A673 (cell line): ENCODE results near the gene PMEPA1. TPM values are rescaled to one million over a fixed set of nuclear protein-coding genes. Genes with fewer than 3 reads are reported as not detected.

ENCODE experiments used
- BruUV-seq: library from RNA; stranded (reverse); fragments of 400-500 nt; replicated peaks from 2 replicates; lab custom pipeline; 2021; lab: Mats Ljungman, UMichigan
- CTCF ChIA-PET: fragments of 300-600 bp; sonication (Branson Sonifier 250); formaldehyde crosslinking; loops from one replicate; lab custom pipeline; 2022; ENCODE audit warnings: antibody characterized with exemption; lab: Charles Lee
- POLR2A ChIA-PET: fragments of 300-600 bp; sonication (Branson Sonifier 250); formaldehyde crosslinking; loops from one replicate; lab custom pipeline; 2022; ENCODE audit warnings: antibody characterized with exemption; ENCODE audit not compliant: low non-redundant PET; lab: Charles Lee
- DNase-seq: peaks from one replicate; pipeline ENCODE4 v3.0.0-alpha.2; 2015; ENCODE audit warnings: low spot score
- H3K27ac ChIP-seq: fragments of 200-600 bp; sonication (generic); 2 replicates; pipeline ENCODE4 v1.5.1; 2016; ENCODE audit warnings: mixed run types, low read depth, mild to moderate bottlenecking, mixed read lengths, antibody characterized with exemption, low read length; ENCODE audit not compliant: poor library complexity, severe bottlenecking
- H3K27me3 ChIP-seq: fragments of 200-600 bp; sonication (generic); replicated peaks from 2 replicates; pipeline ENCODE4 v1.6.1; 2017; ENCODE audit warnings: mixed run types, low read depth, mild to moderate bottlenecking, mixed read lengths, antibody characterized with exemption, low read length; ENCODE audit not compliant: insufficient read depth, poor library complexity
- H3K36me3 ChIP-seq: fragments of 200-600 bp; sonication (generic); 2 replicates; pipeline ENCODE4 v1.6.1; 2016; ENCODE audit warnings: mixed run types, mild to moderate bottlenecking, mixed read lengths, antibody characterized with exemption, low read length; ENCODE audit not compliant: insufficient read depth, poor library complexity, severe bottlenecking
- H3K4me1 ChIP-seq: fragments of 200-600 bp; sonication (generic); 2 replicates; pipeline ENCODE4 v1.6.1; 2017; ENCODE audit warnings: mixed run types, mild to moderate bottlenecking, mixed read lengths, antibody characterized with exemption, low read length; ENCODE audit not compliant: insufficient read depth, poor library complexity, severe bottlenecking
- H3K4me3 ChIP-seq: fragments of 200-600 bp; sonication (generic); 2 replicates; pipeline ENCODE4 v1.5.1; 2016; ENCODE audit warnings: low read depth, mixed run types, mild to moderate bottlenecking, mixed read lengths, low read length; ENCODE audit not compliant: poor library complexity, severe bottlenecking
- H3K9me3 ChIP-seq: fragments of 200-600 bp; sonication (generic); 2 replicates; pipeline ENCODE4 v1.6.1; 2016; ENCODE audit warnings: mixed run types, low read depth, mild to moderate bottlenecking, mixed read lengths, antibody characterized with exemption, low read length; ENCODE audit not compliant: poor library complexity, severe bottlenecking
- EZH2 ChIP-seq: fragments of 200-600 bp; sonication (generic); IDR thresholded peaks from 2 replicates; pipeline ENCODE4 v1.6.1; 2017; ENCODE audit warnings: borderline replicate concordance, low read depth, mild to moderate bottlenecking, mixed read lengths, antibody characterized with exemption, low read length; ENCODE audit not compliant: poor library complexity, severe bottlenecking
- intact Hi-C: fragments of 100-400 bp; cut with micrococcal nuclease; formaldehyde crosslinking; loops from one replicate; pipeline ENCODE4 v1.10.0; 2022; ENCODE audit not compliant: unreplicated experiment
- total RNA-seq: library from RNA; stranded (reverse); gene quantifications from 2 replicates; pipeline ENCODE4 v1.2.3, GENCODE V29; 2021
- TF ChIP-seq, protein P1 (sequence below): fragments of 300-800, 200-600 bp; sonication (generic); conservative IDR thresholded peaks from 2 replicates; pipeline ENCODE4 v1.5.1; 2017; ENCODE audit warnings: low read depth, mild to moderate bottlenecking, antibody characterized with exemption, low read length, moderate library complexity, mixed read lengths

Gene PMEPA1
- total RNA-seq, 1 experiment from 2014 or later, result 9.7 TPM

GRCh38 chr20:57655809-57656155, 54.0 kb downstream of the PMEPA1 start:
- DNase-seq, result no peak
- H3K27me3 ChIP-seq, result no peaks in the 10 kb centered on the region
- H3K9me3 ChIP-seq, result no peaks in the 10 kb centered on the region
- peaks cover 6% of the 10 kb centered on the region for H3K4me1 ChIP-seq
- CTCF ChIA-PET, result no interaction called here
- no TSS peak for BruUV-seq
- no peak overlapping the region for H3K4me3 ChIP-seq
- POLR2A ChIA-PET, result no interaction called here
- TF ChIP-seq, protein P1, sequence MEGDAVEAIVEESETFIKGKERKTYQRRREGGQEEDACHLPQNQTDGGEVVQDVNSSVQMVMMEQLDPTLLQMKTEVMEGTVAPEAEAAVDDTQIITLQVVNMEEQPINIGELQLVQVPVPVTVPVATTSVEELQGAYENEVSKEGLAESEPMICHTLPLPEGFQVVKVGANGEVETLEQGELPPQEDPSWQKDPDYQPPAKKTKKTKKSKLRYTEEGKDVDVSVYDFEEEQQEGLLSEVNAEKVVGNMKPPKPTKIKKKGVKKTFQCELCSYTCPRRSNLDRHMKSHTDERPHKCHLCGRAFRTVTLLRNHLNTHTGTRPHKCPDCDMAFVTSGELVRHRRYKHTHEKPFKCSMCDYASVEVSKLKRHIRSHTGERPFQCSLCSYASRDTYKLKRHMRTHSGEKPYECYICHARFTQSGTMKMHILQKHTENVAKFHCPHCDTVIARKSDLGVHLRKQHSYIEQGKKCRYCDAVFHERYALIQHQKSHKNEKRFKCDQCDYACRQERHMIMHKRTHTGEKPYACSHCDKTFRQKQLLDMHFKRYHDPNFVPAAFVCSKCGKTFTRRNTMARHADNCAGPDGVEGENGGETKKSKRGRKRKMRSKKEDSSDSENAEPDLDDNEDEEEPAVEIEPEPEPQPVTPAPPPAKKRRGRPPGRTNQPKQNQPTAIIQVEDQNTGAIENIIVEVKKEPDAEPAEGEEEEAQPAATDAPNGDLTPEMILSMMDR, result no peak
- no peak for TF ChIP-seq EZH2
- peaks cover 3% of the 10 kb centered on the region for H3K36me3 ChIP-seq
- no peak overlapping the region for H3K27ac ChIP-seq
- intact Hi-C loops, result no loop called here

DNA sequence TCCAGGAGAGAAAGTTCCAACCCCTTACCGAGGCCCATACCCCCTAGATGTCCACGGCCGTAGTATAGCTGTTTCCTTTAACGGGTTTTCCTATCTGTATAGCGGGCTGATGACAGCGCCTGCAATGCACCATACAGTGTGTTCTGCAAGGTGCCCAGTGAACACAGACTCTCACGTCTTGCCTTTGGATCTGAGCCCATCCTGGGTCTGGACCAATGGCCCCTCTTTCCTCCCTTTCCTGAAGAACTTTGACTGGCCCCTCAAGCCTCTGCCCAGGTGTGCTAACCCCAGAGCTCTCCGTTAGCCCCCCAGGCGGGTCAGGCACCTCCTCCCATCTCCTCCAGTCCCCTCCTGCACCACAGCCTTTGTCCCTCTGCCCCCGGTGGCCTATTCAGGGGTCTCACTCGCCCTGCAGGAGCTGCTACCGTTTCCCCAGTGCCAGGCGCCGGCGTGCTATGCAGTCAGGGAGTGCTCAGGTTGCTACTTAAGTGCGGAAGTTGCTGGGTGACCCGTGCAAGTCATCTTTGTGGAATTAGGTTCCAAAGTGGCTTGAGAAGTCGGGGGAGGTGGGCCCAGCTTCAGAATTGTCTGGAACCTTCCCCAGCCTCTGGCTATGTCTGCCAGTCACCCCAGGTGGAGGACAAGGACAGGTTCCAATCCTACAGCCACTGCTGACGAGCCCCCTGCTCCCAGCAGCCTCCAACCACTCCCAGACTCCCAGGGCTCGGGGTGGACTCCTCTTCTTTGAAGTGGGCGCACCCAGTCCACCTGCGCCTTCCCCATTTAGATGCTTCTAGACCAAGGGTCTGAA, 54.6 kb downstream of the PMEPA1 start:
- peaks cover 3% of the 10 kb centered on the region for H3K36me3 ChIP-seq

GRCh38 chr20:57654363-57654997, 55.3 kb downstream of the PMEPA1 start:
- peak; percentile 65 for DNase-seq
- CTCF ChIA-PET, result interaction anchor here (0.5 to 1.0 kb wide), 2 partner anchors 43 to 433 kb away, joined by 6 to 7 read pairs; no protein-coding TSS in a partner anchor
- intact Hi-C loops, result loop anchor here (1.0 kb wide), 2 partner anchors 433 to 525 kb away; no protein-coding TSS in a partner anchor
- Histone ChIP-seq H3K27me3 (no peaks in the 10 kb centered on the region), H3K36me3 (peaks cover 3% of the 10 kb centered on the region), H3K9me3 (no peaks in the 10 kb centered on the region), H3K4me3 (no peak overlapping the region), H3K4me1 (peaks cover 6% of the 10 kb centered on the region), H3K27ac (no peak overlapping the region)
- no TSS peak for BruUV-seq
- POLR2A ChIA-PET, result no interaction called here
- no peak for TF ChIP-seq EZH2
- TF ChIP-seq, protein P1, result peak; percentile 88

More for the DNA sequence above, 54.6 kb downstream of the PMEPA1 start:
- Histone ChIP-seq H3K27me3 (no peaks in the 10 kb centered on the region), H3K4me1 (peaks cover 6% of the 10 kb centered on the region), H3K27ac (no peak overlapping the region), H3K9me3 (no peaks in the 10 kb centered on the region), H3K4me3 (no peak overlapping the region)
- BruUV-seq, result no TSS peak
- TF ChIP-seq, protein P1, result no peak
- no peak for TF ChIP-seq EZH2
- intact Hi-C loops, result loop anchor here (1.0 kb wide), 2 partner anchors 432 to 524 kb away; no protein-coding TSS in a partner anchor
- CTCF ChIA-PET, result interaction anchor here (0.5 kb wide), 1 partner anchor 44 kb away, joined by 7 read pairs; no protein-coding TSS in a partner anchor
- DNase-seq, result no peak
- POLR2A ChIA-PET, result no interaction called here
